ENCODE data around the gene TMEM165. TPM values are rescaled to one million over a fixed set of nuclear protein-coding genes. Genes with fewer than 3 reads are reported as not detected.

Gene TMEM165
- total and polyA plus RNA-seq, 2 donors (not counting 3 experiments of a cell fraction or from before 2014, with no cell fraction given), result 144 to 177 TPM

GRCh38 chr4:55440786-55441185 is 45.0 kb downstream of the TMEM165 start:
- no TSS peak for BruUV-seq (replicated peaks)
- peaks cover 2 to 7% of the 10 kb centered on the region in 2 experiments for H3K36me3 ChIP-seq (ENCODE audit: control insufficient read depth in 2 of 2, extremely low read depth in 1 of 2, insufficient read depth in 2 of 2, low read length in 2 of 2)
- H3K9ac ChIP-seq (replicated peaks; ENCODE audit: extremely low read depth, insufficient read depth, low read length), result no peak overlapping the region
- H3K4me3 ChIP-seq (replicated peaks in 1 of 3; ENCODE audit: insufficient read depth in 1 of 3, low read depth in 1 of 3, low read length in 3 of 3), result no peak overlapping the region
- no peak overlapping the region for H2AFZ ChIP-seq (ENCODE audit: low read depth, low read length)
- CTCF ChIA-PET, result no interaction called here
- H4K20me1 ChIP-seq (replicated peaks; ENCODE audit: control insufficient read depth, extremely low read depth, insufficient read depth, low read length), result no peaks in the 10 kb centered on the region
- DNase-seq (ENCODE audit: low read depth, low spot score) (no peak), FAIRE-seq (no peak)
- no peaks in the 10 kb centered on the region for H3K27me3 ChIP-seq (ENCODE audit: control insufficient read depth in 2 of 2, insufficient read depth in 2 of 2, low read length in 2 of 2)
- no peaks in the 10 kb centered on the region for H3K9me1 ChIP-seq (replicated peaks; ENCODE audit: control insufficient read depth, extremely low read depth, insufficient read depth, low read length)
- dilution Hi-C loops (cut with MboI; ENCODE audit: extremely low pct_ligation_motif_present, low sequenced_read_pairs) (no loop called here), intact Hi-C loops (cut with micrococcal nuclease) (no loop called here)
- TF ChIP-seq JUN (IDR thresholded peaks at IDR 0.05; ENCODE audit: borderline replicate concordance, insufficient read depth, insufficient read length, low read depth) (no peak), EZH2 (IDR thresholded peaks at IDR 0.05; ENCODE audit: borderline replicate concordance, low read depth, low read length, severe bottlenecking) (no peak), FOS (IDR thresholded peaks at IDR 0.05; ENCODE audit: borderline replicate concordance, insufficient read depth, low read length) (no peak), POLR2A (IDR thresholded peaks at IDR 0.05; ENCODE audit: low read depth, low read length) (no peak), CTCF (IDR thresholded peaks at IDR 0.05; ENCODE audit: extremely low read depth in 1 of 2, insufficient read depth in 1 of 2, low read depth in 1 of 2, low read length in 2 of 2) (no peak), GATA2 (IDR thresholded peaks at IDR 0.05; ENCODE audit: insufficient read depth, insufficient read length, low read depth, low read length) (no peak), POLR2AphosphoS5 (IDR thresholded peaks at IDR 0.05; ENCODE audit: insufficient read depth, low read depth, low read length) (no peak), MAX (IDR thresholded peaks at IDR 0.05; ENCODE audit: insufficient read depth, insufficient read length) (no peak), MYC (IDR thresholded peaks at IDR 0.05; ENCODE audit: low read depth, low read length) (no peak)
- H3K9me3 ChIP-seq (replicated peaks; ENCODE audit: control insufficient read depth, insufficient read depth, low read length), result no peaks in the 10 kb centered on the region
- no peak overlapping the region for H3K4me2 ChIP-seq (ENCODE audit: insufficient read depth, low read length)
- POLR2A ChIA-PET, result no interaction called here
- no peaks in the 10 kb centered on the region for H3K79me2 ChIP-seq (ENCODE audit: control insufficient read depth, insufficient read depth, low read length)
- H3K27ac ChIP-seq (ENCODE audit: insufficient read depth, low read depth, low read length), result no peak overlapping the region
- no peaks in the 10 kb centered on the region for H3K4me1 ChIP-seq (ENCODE audit: control insufficient read depth, extremely low read depth, insufficient read depth, low read length)

Data from endothelial cell of umbilical vein (primary cell).